ENCODE results near the gene SYNPO2.

The SYNPO2 gene

GRCh38 chr4:118989098-118990080, 100.7 kb downstream of the SYNPO2 start:
- no peak for TF ChIP-seq CTCF (IDR thresholded peaks at IDR 0.05; ENCODE audit: low read depth, low read length)
- no peak overlapping the region for H3K4me3 ChIP-seq (ENCODE audit: low read depth, low read length)

GRCh38 chr4:118991686-118992085, 103.0 kb downstream of the SYNPO2 start:
- no peak for TF ChIP-seq CTCF (IDR thresholded peaks at IDR 0.05; ENCODE audit: low read depth, low read length)
- H3K4me3 ChIP-seq (ENCODE audit: low read depth, low read length) = no peak overlapping the region

GRCh38 chr4:118992149-118992548, 103.5 kb downstream of the SYNPO2 start:
- TF ChIP-seq CTCF (IDR thresholded peaks at IDR 0.05; ENCODE audit: low read depth, low read length) = no peak
- no peak overlapping the region for H3K4me3 ChIP-seq (ENCODE audit: low read depth, low read length)

- H3K4me3 ChIP-seq (ENCODE audit: low read depth, low read length) = no peak overlapping the region
- TF ChIP-seq CTCF (IDR thresholded peaks at IDR 0.05; ENCODE audit: low read depth, low read length) = no peak
Measured at GRCh38 chr4:118993333-118993732, 104.7 kb downstream of the SYNPO2 start.

- H3K4me3 ChIP-seq (ENCODE audit: low read depth, low read length) = no peak overlapping the region
- TF ChIP-seq CTCF (IDR thresholded peaks at IDR 0.05; ENCODE audit: low read depth, low read length) = no peak
Measured at GRCh38 chr4:118994030-118994429, 105.4 kb downstream of the SYNPO2 start.

GRCh38 chr4:118995693-118996391, 107.2 kb downstream of the SYNPO2 start:
- TF ChIP-seq CTCF (IDR thresholded peaks at IDR 0.05; ENCODE audit: low read depth, low read length) = no peak

GRCh38 chr4:118997601-118998000, 108.9 kb downstream of the SYNPO2 start:
- no peak overlapping the region for H3K4me3 ChIP-seq (ENCODE audit: low read depth, low read length)
- no peak for TF ChIP-seq CTCF (IDR thresholded peaks at IDR 0.05; ENCODE audit: low read depth, low read length)

More at GRCh38 chr4:118995693-118996391, 107.2 kb downstream of the SYNPO2 start:
- no peak overlapping the region for H3K4me3 ChIP-seq (ENCODE audit: low read depth, low read length)
